HepG2 (cell line): ENCODE results near the gene LMAN2. TPM values are rescaled to one million over a fixed set of nuclear protein-coding genes. Genes with fewer than 3 reads are reported as not detected.

Experiments
- ATAC-seq: fragments of 200-7000 bp; cut with Tn5 transposase; 3 replicates; pipeline ENCODE4 v1.9.1; 2020; ENCODE audit warnings: mild to moderate bottlenecking, moderate library complexity
- BruUV-seq: library from RNA; stranded (reverse); fragments of 400-500 nt; replicated peaks from 2 replicates; lab custom pipeline; 2021; lab: Mats Ljungman, UMichigan
- CTCF ChIA-PET: fragments of 300-600 bp; formaldehyde crosslinking; extraction: SDS; loops from one replicate; lab custom pipeline; 2021; ENCODE audit warnings: low total read pairs, inconsistent platforms, low intra/inter-chr PET ratio; lab: Yijun Ruan, JAX
- POLR2A ChIA-PET: fragments of 350-600 bp; sonication (Branson Sonifier 250); formaldehyde crosslinking; loops from one replicate; lab custom pipeline; 2020; ENCODE audit warnings: antibody characterized with exemption, inconsistent platforms; lab: Yijun Ruan, JAX
- DNase-seq: peaks from one replicate; pipeline ENCODE4 v3.0.0-alpha.2; 2015; ENCODE audit warnings: low spot score
- FAIRE-seq: peaks from 3 replicates; lab custom pipeline; 2011; peaks lifted over from hg19 to GRCh38; lab: Jason Lieb, UNC
- H2AFZ ChIP-seq: one replicate; pipeline ENCODE4 v1.6.1; 2011; ENCODE audit warnings: low read length, inconsistent platforms
- H3K27ac ChIP-seq: fragments of 300-600 bp; 3 replicates; pipeline ENCODE4 v1.8.0; 2011; ENCODE audit warnings: mixed run types, mild to moderate bottlenecking, mixed read lengths, low read length, inconsistent platforms; ENCODE audit not compliant: insufficient read depth; ENCODE audit errors: extremely low read length
- H3K27me3 ChIP-seq, 2 experiments: fragments of 200-600 bp in 1 of 2; 2 replicates in 1 of 2; 3 replicates in 1 of 2; pipeline versions ENCODE4 v1.6.0 to v1.8.0; 2011; ENCODE audit warnings: low read length in 2 of 2, mild to moderate bottlenecking in 2 of 2, moderate library complexity in 2 of 2, inconsistent platforms in 1 of 2; ENCODE audit not compliant: insufficient read depth in 2 of 2, control insufficient read depth in 1 of 2
- H3K36me3 ChIP-seq, 2 experiments: fragments of 200-600 bp in 1 of 2; replicated peaks in 1 of 2; 2 replicates in 1 of 2; 3 replicates in 1 of 2; pipeline versions ENCODE4 v1.5.1 to v1.8.0; 2011; ENCODE audit warnings: low read length in 2 of 2, inconsistent platforms in 1 of 2; ENCODE audit not compliant: insufficient read depth in 2 of 2, control insufficient read depth in 1 of 2
- H3K4me1 ChIP-seq: 2 replicates; pipeline ENCODE4 v1.5.1; 2012; ENCODE audit warnings: low read length, inconsistent platforms; ENCODE audit not compliant: insufficient read depth
- H3K4me2 ChIP-seq: 2 replicates; pipeline ENCODE4 v1.6.0; 2011; ENCODE audit warnings: low read depth, low read length, inconsistent platforms
- H3K4me3 ChIP-seq, 3 experiments: fragments of 200-600 bp in 1 of 3; sonication (generic), shearing (Covaris generic) in 1 of 3; replicated peaks in 1 of 3; 2 replicates each; pipeline ENCODE4 v1.5.1; 2011 to 2016; ENCODE audit warnings: low read length in 3 of 3, inconsistent platforms in 2 of 3, low read depth in 2 of 3, mild to moderate bottlenecking in 2 of 3, control low read depth in 1 of 3, mixed read lengths in 1 of 3; ENCODE audit not compliant: insufficient read depth in 1 of 3
- H3K79me2 ChIP-seq: one replicate; pipeline ENCODE4 v1.6.1; 2011; ENCODE audit warnings: low read length, inconsistent platforms; ENCODE audit not compliant: insufficient read depth
- H3K9ac ChIP-seq: 2 replicates; pipeline ENCODE4 v1.6.0; 2011; ENCODE audit warnings: mild to moderate bottlenecking, low read depth, low read length, inconsistent platforms; ENCODE audit not compliant: insufficient read depth
- H3K9me3 ChIP-seq: 2 replicates; pipeline ENCODE4 v1.5.1; 2012; ENCODE audit warnings: mild to moderate bottlenecking, low read length
- H4K20me1 ChIP-seq: 2 replicates; pipeline ENCODE4 v1.6.0; 2011; ENCODE audit warnings: inconsistent platforms, mild to moderate bottlenecking, low read length, moderate library complexity; ENCODE audit not compliant: insufficient read depth
- AFF4 ChIP-seq: sonication (generic); formaldehyde crosslinking; IDR thresholded peaks from 2 replicates; pipeline ENCODE4 v1.4.0; 2020; ENCODE audit warnings: missing genetic modification reagents
- KLF15 ChIP-seq: sonication (generic); formaldehyde crosslinking; IDR thresholded peaks from 2 replicates; pipeline ENCODE4 v1.8.1; 2023; ENCODE audit warnings: borderline replicate concordance, mild to moderate bottlenecking, inconsistent platforms, missing genetic modification reagents, mixed read lengths
- ZNF350 ChIP-seq: sonication (generic); formaldehyde crosslinking; IDR thresholded peaks from 2 replicates; pipeline ENCODE4 v1.4.0; 2020; ENCODE audit warnings: mild to moderate bottlenecking, low read depth, missing genetic modification reagents, borderline replicate concordance
- WGBS: methylation state at CpG from one replicate; pipeline ENCODE4 v1.1.6; 2017; ENCODE audit warnings: low lambda C conversion rate; 5-methylcytosine and 5-hydroxymethylcytosine counted together
- in situ Hi-C: cut with HindIII; loops from 2 replicates; pipeline ENCODE4 v1.10.0; 2017; ENCODE audit warnings: low pct_unique_long_range_greater_than_20kb; ENCODE audit not compliant: extremely low pct_ligation_motif_present
- intact Hi-C: fragments of 100-400 bp; cut with micrococcal nuclease; formaldehyde crosslinking; loops from one replicate; pipeline ENCODE4 v1.10.0; 2022; ENCODE audit not compliant: unreplicated experiment
- polyA plus RNA-seq, 8 experiments: library from polyadenylated mRNA; depleted of rRNA in 3 of 8; stranded (reverse) in 7 of 8; unstranded in 1 of 8; fragments of >200 nt; fragmentation: Illumina TruSeq in 4 of 8; extraction: Trizol in 4 of 8; gene quantifications; 2 replicates each; pipeline versions ENCODE4 v1.2.1 to v1.2.3, GENCODE V29; 2011 to 2016; ENCODE audit warnings: low read depth in 4 of 8, missing spikeins in 1 of 8, mixed read lengths in 1 of 8; ENCODE audit not compliant: insufficient read depth in 1 of 8
- total RNA-seq, 5 experiments: library from RNA; depleted of rRNA; stranded (reverse); fragments of >200 nt; fragmentation: Illumina TruSeq; extraction: Trizol; gene quantifications; 2 replicates each; pipeline ENCODE4 v1.2.3, GENCODE V29; 2016; ENCODE audit warnings: low read depth in 1 of 5
- TF ChIP-seq, protein P1 (sequence below): IDR thresholded peaks from 2 replicates; pipeline ENCODE4 v1.6.1; 2016; ENCODE audit warnings: missing biosample characterization, missing genetic modification reagents, low read depth

The LMAN2 gene
- total and polyA plus RNA-seq, 2 of the 13 experiments (the other 11 are each of a cell fraction or from before 2014, with no cell fraction given): 191 to 197 TPM

DNA sequence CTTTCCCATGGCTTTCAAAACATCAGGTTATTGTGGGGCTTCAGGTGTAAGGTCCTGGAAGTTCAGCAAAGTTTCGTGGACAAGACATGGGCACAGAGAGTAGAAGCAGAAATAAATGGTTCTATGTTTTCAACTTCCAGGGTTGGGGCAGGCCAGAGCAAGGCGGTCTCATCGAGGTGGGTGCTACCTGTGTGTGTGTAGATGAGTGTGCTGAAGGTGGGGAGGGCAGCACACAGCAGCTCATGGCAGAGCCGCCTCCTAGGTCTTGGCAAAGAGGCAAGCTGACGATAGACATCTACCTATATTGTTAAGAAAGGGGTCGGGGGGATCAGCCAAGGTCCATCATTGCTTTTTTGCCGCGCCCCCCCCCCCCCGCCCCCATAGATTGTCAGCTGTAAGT lies 51.8 kb downstream of the LMAN2 start:
- H2AFZ ChIP-seq: no peak overlapping the region
- FAIRE-seq (no peak), ATAC-seq (no peak), DNase-seq (no peak)
- peaks cover 23% of the 10 kb centered on the region for H3K4me1 ChIP-seq
- in situ Hi-C loops: loop anchor here (5.0 kb wide), 1 partner anchor 187 kb away; no protein-coding TSS in a partner anchor
- no peaks in the 10 kb centered on the region for H3K9me3 ChIP-seq
- H3K4me3 ChIP-seq: no peak overlapping the region
- H4K20me1 ChIP-seq: peaks cover 6% of the 10 kb centered on the region
- H3K79me2 ChIP-seq: peaks cover 21% of the 10 kb centered on the region
- no peak overlapping the region for H3K4me2 ChIP-seq
- no TSS peak for BruUV-seq
- CTCF ChIA-PET: no interaction called here
- WGBS: 95% methylated on average over 8 of the region's 9 CpGs
- no peaks in the 10 kb centered on the region; a peak in 2 of 5 replicates for H3K27me3 ChIP-seq
- TF ChIP-seq ZNF350 (CRISPR knock-in tag) (no peak), KLF15 (CRISPR knock-in tag) (no peak), AFF4 (no peak)
- TF ChIP-seq, protein P1, sequence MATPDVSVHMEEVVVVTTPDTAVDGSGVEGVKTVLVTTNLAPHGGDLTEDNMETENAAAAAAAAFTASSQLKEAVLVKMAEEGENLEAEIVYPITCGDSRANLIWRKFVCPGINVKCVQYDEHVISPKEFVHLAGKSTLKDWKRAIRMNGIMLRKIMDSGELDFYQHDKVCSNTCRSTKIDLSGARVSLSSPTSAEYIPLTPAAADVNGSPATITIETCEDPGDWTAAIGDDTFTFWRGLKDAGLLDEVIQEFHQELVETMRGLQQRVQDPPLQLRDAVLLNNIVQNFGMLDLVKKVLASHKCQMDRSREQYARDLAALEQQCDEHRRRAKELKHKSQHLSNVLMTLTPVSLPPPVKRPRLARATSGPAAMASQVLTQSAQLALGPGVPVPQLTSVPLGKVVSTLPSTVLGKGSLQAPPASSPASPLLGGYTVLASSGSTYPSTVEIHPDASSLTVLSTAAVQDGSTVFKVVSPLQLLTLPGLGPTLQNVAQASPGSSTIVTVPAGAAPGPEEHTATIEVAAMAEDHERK (CRISPR knock-in tag): no peak
- intact Hi-C loops: no loop called here
- H3K9ac ChIP-seq: no peak overlapping the region
- POLR2A ChIA-PET: no interaction called here
- no peak overlapping the region for H3K27ac ChIP-seq
- H3K36me3 ChIP-seq: peaks cover 0 to 13% of the 10 kb centered on the region in 2 experiments; a peak in 3 of 5 replicates
